Measurements from ENCODE around the gene TNFRSF14.

TNFRSF14 gene

GRCh38 chr1:2540816-2541492 is 15.2 kb upstream of the TNFRSF14 start:
- TF ChIP-seq CTCF (IDR thresholded peaks at IDR 0.05), result no peak

- TF ChIP-seq CTCF (IDR thresholded peaks at IDR 0.05), result no peak
Observed at GRCh38 chr1:2541619-2542245, 14.4 kb upstream of the TNFRSF14 start.

GRCh38 chr1:2542246-2542915 is 13.8 kb upstream of the TNFRSF14 start:
- no peak for TF ChIP-seq CTCF (IDR thresholded peaks at IDR 0.05)

- TF ChIP-seq CTCF (IDR thresholded peaks at IDR 0.05), result no peak
Observed at GRCh38 chr1:2543543-2544092, 12.6 kb upstream of the TNFRSF14 start.

GRCh38 chr1:2544093-2544874 is 11.9 kb upstream of the TNFRSF14 start:
- TF ChIP-seq CTCF (IDR thresholded peaks at IDR 0.05), result no peak

GRCh38 chr1:2544875-2545640 is 11.1 kb upstream of the TNFRSF14 start:
- no peak for TF ChIP-seq CTCF (IDR thresholded peaks at IDR 0.05)

Measured in LNCAP (cell line).